Measurements from ENCODE around the gene TKFC. TPM values are rescaled to one million over a fixed set of nuclear protein-coding genes. Genes with fewer than 3 reads are reported as not detected.

The TKFC gene
- total and polyA plus RNA-seq, 2 donors from 2014 or later: 64.6 to 107 TPM

DNA sequence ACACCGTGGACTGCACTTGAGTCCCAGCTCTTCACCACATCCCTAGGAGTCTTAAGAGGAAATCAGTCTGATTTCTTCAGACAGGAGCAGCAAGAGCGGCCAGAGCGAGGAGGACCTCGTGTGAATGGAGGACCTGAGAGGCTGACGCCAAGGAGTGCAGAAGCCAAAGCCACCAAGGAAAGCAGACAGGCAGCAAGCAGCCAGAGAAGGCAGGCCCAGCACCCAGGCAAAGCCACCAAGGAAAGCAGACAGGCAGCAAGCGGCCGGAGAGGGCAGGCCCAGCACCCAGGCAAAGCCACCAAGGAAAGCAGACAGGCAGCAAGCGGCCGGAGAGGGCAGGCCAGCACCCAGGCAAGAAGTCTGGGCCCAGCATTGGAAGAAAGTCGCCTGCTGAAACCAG lies 16.9 kb downstream of the TKFC start:
- no peak for TF ChIP-seq CTCF (IDR thresholded peaks at IDR 0.05; ENCODE audit: borderline replicate concordance, extremely low read depth, insufficient read depth)
- Histone ChIP-seq H3K36me3 (ENCODE audit: control insufficient read depth in 2 of 3, insufficient read depth in 3 of 3, low read length in 3 of 3) (peaks cover 0 to 32% (median 27%) of the 10 kb centered on the region in 3 donors), H3K9me3 (ENCODE audit: control insufficient read depth in 2 of 3, insufficient read depth in 1 of 3, low read length in 3 of 3) (no peaks in the 10 kb centered on the region), H3K9ac (ENCODE audit: low read length in 3 of 3) (no peak overlapping the region), H3K27me3 (ENCODE audit: control insufficient read depth, insufficient read depth, low read length) (no peaks in the 10 kb centered on the region), H3K4me1 (ENCODE audit: control insufficient read depth in 2 of 3, insufficient read depth in 2 of 3, low read depth in 1 of 3, low read length in 3 of 3) (no peaks in the 10 kb centered on the region), H3K4me3 (ENCODE audit: low read length in 3 of 3) (no peak overlapping the region), H3K27ac (ENCODE audit: low read depth in 2 of 2, low read length in 2 of 2) (no peak overlapping the region)
- intact Hi-C loops (cut with DNase I): no loop called here
- FAIRE-seq (no peak), DNase-seq (no peak)

DNA sequence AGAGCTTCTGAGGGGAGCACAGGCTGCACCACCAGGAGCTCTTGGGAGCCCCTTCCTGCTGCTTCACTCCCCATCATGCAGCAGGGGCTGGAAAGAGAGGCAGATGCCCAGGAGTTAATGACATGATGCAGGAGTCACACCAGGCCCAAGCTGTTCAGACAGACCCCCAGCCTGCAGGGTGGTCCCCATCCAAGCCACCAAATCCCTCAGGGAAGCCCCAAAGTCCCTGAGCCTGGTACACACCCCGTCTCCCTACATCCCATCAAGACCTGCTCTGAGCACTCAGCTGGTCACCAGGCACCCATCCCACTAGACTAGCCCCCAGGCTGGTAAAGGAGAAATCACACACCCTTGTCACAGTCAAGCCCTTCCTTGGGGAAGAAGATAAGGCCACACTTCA lies 17.3 kb downstream of the TKFC start:
- H3K27me3 ChIP-seq (ENCODE audit: control insufficient read depth, insufficient read depth, low read length): no peaks in the 10 kb centered on the region
- no peak for DNase-seq
- H3K9me3 ChIP-seq (ENCODE audit: control insufficient read depth in 2 of 3, insufficient read depth in 1 of 3, low read length in 3 of 3): no peaks in the 10 kb centered on the region
- no peaks in the 10 kb centered on the region for H3K4me1 ChIP-seq (ENCODE audit: control insufficient read depth in 2 of 3, insufficient read depth in 2 of 3, low read depth in 1 of 3, low read length in 3 of 3)
- intact Hi-C loops (cut with DNase I): no loop called here
- no peak for TF ChIP-seq CTCF (IDR thresholded peaks at IDR 0.05; ENCODE audit: borderline replicate concordance, extremely low read depth, insufficient read depth)
- H3K36me3 ChIP-seq (ENCODE audit: control insufficient read depth in 2 of 3, insufficient read depth in 3 of 3, low read length in 3 of 3): peaks cover 0 to 30% (median 27%) of the 10 kb centered on the region in 3 donors
- no peak for FAIRE-seq
- no peak overlapping the region for H3K27ac ChIP-seq (ENCODE audit: low read depth in 2 of 2, low read length in 2 of 2)
- no peak overlapping the region for H3K9ac ChIP-seq (ENCODE audit: low read length in 3 of 3)
- H3K4me3 ChIP-seq (ENCODE audit: low read length in 3 of 3): no peak overlapping the region

- Histone ChIP-seq H3K27me3 (ENCODE audit: control insufficient read depth, insufficient read depth, low read length) (no peaks in the 10 kb centered on the region), H3K9me3 (ENCODE audit: control insufficient read depth in 2 of 3, insufficient read depth in 1 of 3, low read length in 3 of 3) (no peaks in the 10 kb centered on the region), H3K4me1 (ENCODE audit: control insufficient read depth in 2 of 3, insufficient read depth in 2 of 3, low read depth in 1 of 3, low read length in 3 of 3) (no peaks in the 10 kb centered on the region), H3K4me3 (ENCODE audit: low read length in 3 of 3) (no peak overlapping the region), H3K9ac (ENCODE audit: low read length in 3 of 3) (no peak overlapping the region), H3K27ac (ENCODE audit: low read depth in 2 of 2, low read length in 2 of 2) (no peak overlapping the region), H3K36me3 (ENCODE audit: control insufficient read depth in 2 of 3, insufficient read depth in 3 of 3, low read length in 3 of 3) (peaks cover 0 to 27% (median 27%) of the 10 kb centered on the region in 3 donors)
- FAIRE-seq (no peak), DNase-seq (no peak)
- no peak for TF ChIP-seq CTCF (IDR thresholded peaks at IDR 0.05; ENCODE audit: borderline replicate concordance, extremely low read depth, insufficient read depth)
- intact Hi-C loops (cut with DNase I): no loop called here
These were observed 17.8 kb downstream of the TKFC start for GRCh38 chr11:61350803-61351202.

DNA sequence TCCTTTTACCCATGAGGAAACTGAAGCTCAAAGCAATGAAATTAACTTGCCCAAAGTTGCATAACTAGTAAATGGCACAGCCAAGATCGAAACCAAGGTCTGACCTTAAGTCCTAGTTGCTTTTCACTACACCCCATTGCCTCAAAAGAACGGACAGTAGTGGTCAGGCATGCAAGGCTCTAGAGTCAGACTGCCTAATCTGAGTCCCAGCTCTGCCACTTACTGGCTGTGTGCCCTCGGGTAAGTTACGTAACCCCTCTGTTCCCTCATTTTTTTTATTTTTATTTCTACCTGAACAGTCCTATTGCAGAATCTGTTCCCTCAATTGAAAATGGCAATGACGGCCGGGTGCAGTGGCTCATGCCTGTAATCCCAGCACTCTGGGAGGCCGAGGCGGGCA lies 19.0 kb downstream of the TKFC start:
- DNase-seq: no peak
- no peaks in the 10 kb centered on the region for H3K27me3 ChIP-seq (ENCODE audit: control insufficient read depth, insufficient read depth, low read length)
- H3K9ac ChIP-seq (ENCODE audit: low read length in 3 of 3): no peak overlapping the region
- no peak for TF ChIP-seq CTCF (IDR thresholded peaks at IDR 0.05; ENCODE audit: borderline replicate concordance, extremely low read depth, insufficient read depth)
- no peaks in the 10 kb centered on the region for H3K9me3 ChIP-seq (ENCODE audit: control insufficient read depth in 2 of 3, insufficient read depth in 1 of 3, low read length in 3 of 3)
- H3K4me3 ChIP-seq (ENCODE audit: low read length in 3 of 3): no peak overlapping the region
- H3K36me3 ChIP-seq (ENCODE audit: control insufficient read depth in 2 of 3, insufficient read depth in 3 of 3, low read length in 3 of 3): peaks cover 0 to 27% (median 27%) of the 10 kb centered on the region in 3 donors
- intact Hi-C loops (cut with DNase I): no loop called here
- FAIRE-seq: no peak
- H3K27ac ChIP-seq (ENCODE audit: low read depth in 2 of 2, low read length in 2 of 2): no peak overlapping the region
- H3K4me1 ChIP-seq (ENCODE audit: control insufficient read depth in 2 of 3, insufficient read depth in 2 of 3, low read depth in 1 of 3, low read length in 3 of 3): no peaks in the 10 kb centered on the region

Measured in kidney (tissue), 14 donors.